Measurements from ENCODE around the gene JPT2.

Gene JPT2

DNA sequence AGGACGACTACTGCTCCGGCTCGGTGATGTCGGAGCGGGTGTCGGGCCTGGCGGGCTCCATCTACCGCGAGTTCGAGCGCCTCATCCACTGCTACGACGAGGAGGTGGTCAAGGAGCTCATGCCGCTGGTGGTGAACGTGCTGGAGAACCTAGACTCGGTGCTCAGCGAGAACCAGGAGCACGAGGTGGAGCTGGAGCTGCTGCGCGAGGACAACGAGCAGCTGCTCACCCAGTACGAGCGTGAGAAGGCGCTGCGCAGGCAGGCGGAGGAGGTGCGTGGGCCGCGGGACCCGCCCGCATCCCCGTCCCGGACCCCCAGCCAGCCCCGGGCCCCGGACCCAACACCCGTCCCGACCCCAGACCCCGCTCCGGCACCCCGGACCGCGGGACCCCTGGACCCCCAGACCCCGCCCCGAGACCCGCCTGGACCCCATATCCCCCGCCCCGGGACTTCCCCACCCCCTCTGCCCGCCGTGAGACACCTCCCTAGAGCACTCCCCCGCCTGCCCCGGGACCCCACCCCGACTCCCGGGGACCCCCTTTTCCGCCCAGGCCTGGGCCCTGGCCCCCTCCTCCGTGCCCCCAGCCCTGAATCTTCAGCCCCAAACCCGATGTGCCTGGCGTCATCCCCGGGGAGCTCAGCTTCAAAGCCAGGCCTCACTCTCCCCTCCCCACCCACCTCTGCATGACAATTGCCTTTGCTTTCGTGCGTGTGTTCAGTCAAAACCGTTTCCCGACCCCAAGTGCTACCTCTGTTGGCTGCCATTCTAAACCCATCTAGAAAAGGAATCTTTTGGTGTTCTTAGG is 28.5 kb downstream of the JPT2 start (continued):
- TF ChIP-seq, protein P1, sequence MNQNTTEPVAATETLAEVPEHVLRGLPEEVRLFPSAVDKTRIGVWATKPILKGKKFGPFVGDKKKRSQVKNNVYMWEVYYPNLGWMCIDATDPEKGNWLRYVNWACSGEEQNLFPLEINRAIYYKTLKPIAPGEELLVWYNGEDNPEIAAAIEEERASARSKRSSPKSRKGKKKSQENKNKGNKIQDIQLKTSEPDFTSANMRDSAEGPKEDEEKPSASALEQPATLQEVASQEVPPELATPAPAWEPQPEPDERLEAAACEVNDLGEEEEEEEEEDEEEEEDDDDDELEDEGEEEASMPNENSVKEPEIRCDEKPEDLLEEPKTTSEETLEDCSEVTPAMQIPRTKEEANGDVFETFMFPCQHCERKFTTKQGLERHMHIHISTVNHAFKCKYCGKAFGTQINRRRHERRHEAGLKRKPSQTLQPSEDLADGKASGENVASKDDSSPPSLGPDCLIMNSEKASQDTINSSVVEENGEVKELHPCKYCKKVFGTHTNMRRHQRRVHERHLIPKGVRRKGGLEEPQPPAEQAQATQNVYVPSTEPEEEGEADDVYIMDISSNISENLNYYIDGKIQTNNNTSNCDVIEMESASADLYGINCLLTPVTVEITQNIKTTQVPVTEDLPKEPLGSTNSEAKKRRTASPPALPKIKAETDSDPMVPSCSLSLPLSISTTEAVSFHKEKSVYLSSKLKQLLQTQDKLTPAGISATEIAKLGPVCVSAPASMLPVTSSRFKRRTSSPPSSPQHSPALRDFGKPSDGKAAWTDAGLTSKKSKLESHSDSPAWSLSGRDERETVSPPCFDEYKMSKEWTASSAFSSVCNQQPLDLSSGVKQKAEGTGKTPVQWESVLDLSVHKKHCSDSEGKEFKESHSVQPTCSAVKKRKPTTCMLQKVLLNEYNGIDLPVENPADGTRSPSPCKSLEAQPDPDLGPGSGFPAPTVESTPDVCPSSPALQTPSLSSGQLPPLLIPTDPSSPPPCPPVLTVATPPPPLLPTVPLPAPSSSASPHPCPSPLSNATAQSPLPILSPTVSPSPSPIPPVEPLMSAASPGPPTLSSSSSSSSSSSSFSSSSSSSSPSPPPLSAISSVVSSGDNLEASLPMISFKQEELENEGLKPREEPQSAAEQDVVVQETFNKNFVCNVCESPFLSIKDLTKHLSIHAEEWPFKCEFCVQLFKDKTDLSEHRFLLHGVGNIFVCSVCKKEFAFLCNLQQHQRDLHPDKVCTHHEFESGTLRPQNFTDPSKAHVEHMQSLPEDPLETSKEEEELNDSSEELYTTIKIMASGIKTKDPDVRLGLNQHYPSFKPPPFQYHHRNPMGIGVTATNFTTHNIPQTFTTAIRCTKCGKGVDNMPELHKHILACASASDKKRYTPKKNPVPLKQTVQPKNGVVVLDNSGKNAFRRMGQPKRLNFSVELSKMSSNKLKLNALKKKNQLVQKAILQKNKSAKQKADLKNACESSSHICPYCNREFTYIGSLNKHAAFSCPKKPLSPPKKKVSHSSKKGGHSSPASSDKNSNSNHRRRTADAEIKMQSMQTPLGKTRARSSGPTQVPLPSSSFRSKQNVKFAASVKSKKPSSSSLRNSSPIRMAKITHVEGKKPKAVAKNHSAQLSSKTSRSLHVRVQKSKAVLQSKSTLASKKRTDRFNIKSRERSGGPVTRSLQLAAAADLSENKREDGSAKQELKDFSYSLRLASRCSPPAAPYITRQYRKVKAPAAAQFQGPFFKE (tag by site-specific recombination; IDR thresholded peaks at IDR 0.05; ENCODE audit: borderline replicate concordance), result 0 out of 2 replicates have a peak, but pooled peaks have one; percentile 43
- TF ChIP-seq, protein P2, sequence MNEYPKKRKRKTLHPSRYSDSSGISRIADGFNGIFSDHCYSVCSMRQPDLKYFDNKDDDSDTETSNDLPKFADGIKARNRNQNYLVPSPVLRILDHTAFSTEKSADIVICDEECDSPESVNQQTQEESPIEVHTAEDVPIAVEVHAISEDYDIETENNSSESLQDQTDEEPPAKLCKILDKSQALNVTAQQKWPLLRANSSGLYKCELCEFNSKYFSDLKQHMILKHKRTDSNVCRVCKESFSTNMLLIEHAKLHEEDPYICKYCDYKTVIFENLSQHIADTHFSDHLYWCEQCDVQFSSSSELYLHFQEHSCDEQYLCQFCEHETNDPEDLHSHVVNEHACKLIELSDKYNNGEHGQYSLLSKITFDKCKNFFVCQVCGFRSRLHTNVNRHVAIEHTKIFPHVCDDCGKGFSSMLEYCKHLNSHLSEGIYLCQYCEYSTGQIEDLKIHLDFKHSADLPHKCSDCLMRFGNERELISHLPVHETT (tag by site-specific recombination; IDR thresholded peaks at IDR 0.05), result 0 out of 2 replicates have a peak, but pooled peaks have one; percentile 39
- TF ChIP-seq ZNF610 (tag by site-specific recombination; IDR thresholded peaks at IDR 0.05; ENCODE audit: borderline replicate concordance), result 0 out of 2 replicates have a peak, but pooled peaks have one; percentile 21
- TF ChIP-seq, protein P3, sequence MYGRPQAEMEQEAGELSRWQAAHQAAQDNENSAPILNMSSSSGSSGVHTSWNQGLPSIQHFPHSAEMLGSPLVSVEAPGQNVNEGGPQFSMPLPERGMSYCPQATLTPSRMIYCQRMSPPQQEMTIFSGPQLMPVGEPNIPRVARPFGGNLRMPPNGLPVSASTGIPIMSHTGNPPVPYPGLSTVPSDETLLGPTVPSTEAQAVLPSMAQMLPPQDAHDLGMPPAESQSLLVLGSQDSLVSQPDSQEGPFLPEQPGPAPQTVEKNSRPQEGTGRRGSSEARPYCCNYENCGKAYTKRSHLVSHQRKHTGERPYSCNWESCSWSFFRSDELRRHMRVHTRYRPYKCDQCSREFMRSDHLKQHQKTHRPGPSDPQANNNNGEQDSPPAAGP (tag by site-specific recombination; IDR thresholded peaks at IDR 0.05), result peak; percentile 46
- peak; percentile 61; the same call in 1 of the 2 replicates for TF ChIP-seq ZNF324 (tag by site-specific recombination; IDR thresholded peaks at IDR 0.05)

DNA sequence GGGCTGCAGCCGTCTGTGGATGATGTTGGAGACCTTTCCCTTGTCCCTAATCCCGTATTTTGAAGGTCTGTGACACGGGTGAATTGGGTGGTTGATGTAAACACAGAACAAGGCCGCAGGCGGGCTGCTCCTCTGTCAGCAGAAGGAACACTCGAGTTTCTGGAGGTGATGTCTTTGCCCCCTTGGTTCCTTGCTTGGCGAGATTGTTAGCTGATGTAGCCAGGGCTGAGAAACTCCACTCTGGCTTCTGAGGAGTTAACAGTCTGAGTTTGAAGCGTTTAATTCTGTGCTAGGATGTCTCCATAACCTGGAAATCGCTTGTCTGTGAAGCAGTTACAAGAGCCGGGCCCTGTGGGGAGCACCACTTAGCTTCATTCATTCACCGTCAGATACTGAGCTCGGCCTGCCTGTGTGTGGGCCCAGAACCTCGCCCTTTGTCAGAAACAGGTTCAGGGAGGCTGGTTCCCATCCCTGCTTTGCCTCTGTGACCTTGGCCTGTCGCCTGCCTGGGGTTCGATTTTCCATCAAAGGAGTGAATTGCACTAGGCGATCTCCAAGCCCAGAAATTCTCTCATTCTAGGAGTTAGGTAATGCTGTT is 29.2 kb downstream of the JPT2 start:
- TF ChIP-seq, protein P4, sequence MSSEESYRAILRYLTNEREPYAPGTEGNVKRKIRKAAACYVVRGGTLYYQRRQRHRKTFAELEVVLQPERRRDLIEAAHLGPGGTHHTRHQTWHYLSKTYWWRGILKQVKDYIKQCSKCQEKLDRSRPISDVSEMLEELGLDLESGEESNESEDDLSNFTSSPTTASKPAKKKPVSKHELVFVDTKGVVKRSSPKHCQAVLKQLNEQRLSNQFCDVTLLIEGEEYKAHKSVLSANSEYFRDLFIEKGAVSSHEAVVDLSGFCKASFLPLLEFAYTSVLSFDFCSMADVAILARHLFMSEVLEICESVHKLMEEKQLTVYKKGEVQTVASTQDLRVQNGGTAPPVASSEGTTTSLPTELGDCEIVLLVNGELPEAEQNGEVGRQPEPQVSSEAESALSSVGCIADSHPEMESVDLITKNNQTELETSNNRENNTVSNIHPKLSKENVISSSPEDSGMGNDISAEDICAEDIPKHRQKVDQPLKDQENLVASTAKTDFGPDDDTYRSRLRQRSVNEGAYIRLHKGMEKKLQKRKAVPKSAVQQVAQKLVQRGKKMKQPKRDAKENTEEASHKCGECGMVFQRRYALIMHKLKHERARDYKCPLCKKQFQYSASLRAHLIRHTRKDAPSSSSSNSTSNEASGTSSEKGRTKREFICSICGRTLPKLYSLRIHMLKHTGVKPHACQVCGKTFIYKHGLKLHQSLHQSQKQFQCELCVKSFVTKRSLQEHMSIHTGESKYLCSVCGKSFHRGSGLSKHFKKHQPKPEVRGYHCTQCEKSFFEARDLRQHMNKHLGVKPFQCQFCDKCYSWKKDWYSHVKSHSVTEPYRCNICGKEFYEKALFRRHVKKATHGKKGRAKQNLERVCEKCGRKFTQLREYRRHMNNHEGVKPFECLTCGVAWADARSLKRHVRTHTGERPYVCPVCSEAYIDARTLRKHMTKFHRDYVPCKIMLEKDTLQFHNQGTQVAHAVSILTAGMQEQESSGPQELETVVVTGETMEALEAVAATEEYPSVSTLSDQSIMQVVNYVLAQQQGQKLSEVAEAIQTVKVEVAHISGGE (tag by site-specific recombination; conservative IDR thresholded peaks at IDR 0.05; ENCODE audit: low read depth), result 0 out of 2 replicates have a peak, but pooled peaks have one; percentile 17
- TF ChIP-seq ZBTB17 (tag by site-specific recombination; IDR thresholded peaks at IDR 0.05) (peak; percentile 56), ZNF341 (tag by site-specific recombination; IDR thresholded peaks at IDR 0.05; ENCODE audit: low read depth) (0 out of 2 replicates have a peak, but pooled peaks have one; percentile 10), ZNF600 (tag by site-specific recombination; IDR thresholded peaks at IDR 0.05) (peak; percentile 20; the same call in 1 of the 2 replicates), ZNF24 (tag by site-specific recombination; IDR thresholded peaks at IDR 0.05) (peak; percentile 92), ZBTB20 (tag by site-specific recombination; IDR thresholded peaks at IDR 0.05) (peak; percentile 34; the same call in 1 of the 2 replicates), ZNF311 (tag by site-specific recombination; IDR thresholded peaks at IDR 0.05; ENCODE audit: borderline replicate concordance) (no peak), ZNF544 (tag by site-specific recombination; IDR thresholded peaks at IDR 0.05) (no peak)
- TF ChIP-seq, protein P5, sequence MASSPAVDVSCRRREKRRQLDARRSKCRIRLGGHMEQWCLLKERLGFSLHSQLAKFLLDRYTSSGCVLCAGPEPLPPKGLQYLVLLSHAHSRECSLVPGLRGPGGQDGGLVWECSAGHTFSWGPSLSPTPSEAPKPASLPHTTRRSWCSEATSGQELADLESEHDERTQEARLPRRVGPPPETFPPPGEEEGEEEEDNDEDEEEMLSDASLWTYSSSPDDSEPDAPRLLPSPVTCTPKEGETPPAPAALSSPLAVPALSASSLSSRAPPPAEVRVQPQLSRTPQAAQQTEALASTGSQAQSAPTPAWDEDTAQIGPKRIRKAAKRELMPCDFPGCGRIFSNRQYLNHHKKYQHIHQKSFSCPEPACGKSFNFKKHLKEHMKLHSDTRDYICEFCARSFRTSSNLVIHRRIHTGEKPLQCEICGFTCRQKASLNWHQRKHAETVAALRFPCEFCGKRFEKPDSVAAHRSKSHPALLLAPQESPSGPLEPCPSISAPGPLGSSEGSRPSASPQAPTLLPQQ (tag by site-specific recombination; IDR thresholded peaks at IDR 0.05), result peak; percentile 30; the same call in 1 of the 2 replicates
- peak overlapping the region; percentile 42; the same call in 1 of the 2 replicates for H3K27ac ChIP-seq (ENCODE audit: extremely low read depth, low read depth, low read length)
- H3K9me3 ChIP-seq (ENCODE audit: control insufficient read depth, insufficient read depth, low read depth, low read length), result no peaks in the 10 kb centered on the region
- POLR2A ChIA-PET, result interaction anchor here (0.6 to 3.1 kb wide), 5 partner anchors 19 to 359 kb away, joined by 3 to 44 read pairs (median 5); partner anchors contain the start of gene JPT2
- H3K4me1 ChIP-seq (ENCODE audit: control insufficient read depth, insufficient read depth, low read length), result peaks cover 11% of the 10 kb centered on the region; the same call in 1 of the 2 replicates
- peak overlapping the region; percentile 94 for H3K4me3 ChIP-seq (ENCODE audit: low read depth, low read length)
- peaks cover 0 to 21% of the 10 kb centered on the region in 2 experiments; a peak in 2 of 3 replicates for H3K36me3 ChIP-seq (ENCODE audit: control insufficient read depth in 2 of 2, insufficient read depth in 1 of 2, low read length in 2 of 2)
- CTCF ChIA-PET, result interaction anchor here (0.6 to 0.8 kb wide), 4 partner anchors 56 to 354 kb away, joined by 3 to 5 read pairs (median 4); partner anchors contain the start of genes EME2 and MRPS34
